ENCODE data around the gene ATF6B. TPM values are rescaled to one million over a fixed set of nuclear protein-coding genes. Genes with fewer than 3 reads are reported as not detected.

Gene ATF6B
- total and polyA plus RNA-seq, 2 of the 8 experiments (the other 6 are each of a cell fraction or from before 2014, with no cell fraction given) = 38.1 to 42.2 TPM

DNA sequence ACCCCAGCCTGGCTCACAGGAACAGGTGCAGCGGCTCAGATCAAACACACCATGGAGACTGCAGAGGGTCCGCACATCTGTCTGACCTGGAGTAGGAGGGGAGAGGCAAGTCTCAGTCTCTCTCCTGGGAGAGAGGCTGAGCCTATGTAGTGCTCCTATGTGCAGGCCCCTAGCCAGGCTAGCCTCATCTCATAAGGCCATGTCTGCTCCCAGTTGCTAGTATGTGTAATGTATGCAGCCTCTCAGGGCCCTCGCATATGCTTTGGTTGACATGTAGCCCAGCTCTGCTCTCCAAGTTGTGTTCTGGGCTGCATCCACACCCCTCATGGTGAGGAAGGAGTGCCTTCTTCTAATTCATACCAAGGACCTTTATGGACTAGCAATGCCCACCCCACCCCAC is 30.7 kb downstream of the ATF6B start (continued):
- TF ChIP-seq POLR2AphosphoS5 (IDR thresholded peaks at IDR 0.05; ENCODE audit: low read depth, low read length) (no peak), CBX8 (IDR thresholded peaks at IDR 0.05; ENCODE audit: borderline replicate concordance, low read depth, low read length) (no peak), JUND (IDR thresholded peaks at IDR 0.05; ENCODE audit: low read length) (no peak), BACH1 (IDR thresholded peaks at IDR 0.05; ENCODE audit: low read length) (no peak)
- TF ChIP-seq, protein P1, sequence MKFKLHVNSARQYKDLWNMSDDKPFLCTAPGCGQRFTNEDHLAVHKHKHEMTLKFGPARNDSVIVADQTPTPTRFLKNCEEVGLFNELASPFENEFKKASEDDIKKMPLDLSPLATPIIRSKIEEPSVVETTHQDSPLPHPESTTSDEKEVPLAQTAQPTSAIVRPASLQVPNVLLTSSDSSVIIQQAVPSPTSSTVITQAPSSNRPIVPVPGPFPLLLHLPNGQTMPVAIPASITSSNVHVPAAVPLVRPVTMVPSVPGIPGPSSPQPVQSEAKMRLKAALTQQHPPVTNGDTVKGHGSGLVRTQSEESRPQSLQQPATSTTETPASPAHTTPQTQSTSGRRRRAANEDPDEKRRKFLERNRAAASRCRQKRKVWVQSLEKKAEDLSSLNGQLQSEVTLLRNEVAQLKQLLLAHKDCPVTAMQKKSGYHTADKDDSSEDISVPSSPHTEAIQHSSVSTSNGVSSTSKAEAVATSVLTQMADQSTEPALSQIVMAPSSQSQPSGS (IDR thresholded peaks at IDR 0.05; ENCODE audit: low read length) = no peak

Data from H1 (cell line).